ENCODE data around the gene SNED1. TPM values are rescaled to one million over a fixed set of nuclear protein-coding genes. Genes with fewer than 3 reads are reported as not detected.

Gene SNED1
- total and polyA plus RNA-seq, 4 donors = 0.65 to 18.1 (median 2.8) TPM

DNA sequence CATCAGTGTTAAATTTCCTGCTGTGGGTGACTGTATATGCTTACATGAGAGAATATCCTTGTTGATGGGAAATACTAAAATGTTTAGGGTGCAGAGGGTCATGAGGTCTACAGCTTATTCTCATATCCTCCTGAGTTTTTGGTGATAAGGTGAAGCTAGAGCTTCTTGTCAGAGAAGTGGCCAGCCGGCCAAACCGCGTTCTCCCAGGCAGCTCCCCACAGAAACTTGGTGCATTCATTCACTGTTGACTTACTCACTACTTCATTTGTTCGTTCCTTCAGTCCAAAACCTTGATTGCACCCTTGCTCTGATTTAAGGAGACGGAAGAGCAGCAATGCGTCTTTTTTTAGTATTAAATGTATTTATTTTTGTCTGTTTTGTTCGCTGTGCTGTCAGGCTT lies 8.7 kb downstream of the SNED1 start:
- H3K4me1 ChIP-seq (ENCODE audit: control insufficient read depth in 4 of 4, insufficient read depth in 4 of 4, low read length in 3 of 4) = peaks cover 0 to 11% (median 0%) of the 10 kb centered on the region in 4 donors
- no peak overlapping the region for H3K4me3 ChIP-seq (ENCODE audit: low read depth in 1 of 3, low read length in 3 of 3)
- H3K36me3 ChIP-seq (ENCODE audit: control insufficient read depth in 4 of 4, insufficient read depth in 3 of 4, low read depth in 1 of 4, low read length in 3 of 4) = peaks cover 0 to 9% (median 4%) of the 10 kb centered on the region in 4 donors
- TF ChIP-seq NR2F2 (IDR thresholded peaks at IDR 0.05) = no peak
- no peak for TF ChIP-seq TAF1 (conservative IDR thresholded peaks at IDR 0.05)
- no peak for TF ChIP-seq JUND (IDR thresholded peaks at IDR 0.05)
- TF ChIP-seq, protein P1, sequence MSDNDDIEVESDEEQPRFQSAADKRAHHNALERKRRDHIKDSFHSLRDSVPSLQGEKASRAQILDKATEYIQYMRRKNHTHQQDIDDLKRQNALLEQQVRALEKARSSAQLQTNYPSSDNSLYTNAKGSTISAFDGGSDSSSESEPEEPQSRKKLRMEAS (IDR thresholded peaks at IDR 0.05) = no peak
- no peak for TF ChIP-seq RAD21 (IDR thresholded peaks at IDR 0.05)
- no peak for TF ChIP-seq FOXA1 (IDR thresholded peaks at IDR 0.05)
- no peak for TF ChIP-seq RXRA (IDR thresholded peaks at IDR 0.05)
- TF ChIP-seq, protein P2, sequence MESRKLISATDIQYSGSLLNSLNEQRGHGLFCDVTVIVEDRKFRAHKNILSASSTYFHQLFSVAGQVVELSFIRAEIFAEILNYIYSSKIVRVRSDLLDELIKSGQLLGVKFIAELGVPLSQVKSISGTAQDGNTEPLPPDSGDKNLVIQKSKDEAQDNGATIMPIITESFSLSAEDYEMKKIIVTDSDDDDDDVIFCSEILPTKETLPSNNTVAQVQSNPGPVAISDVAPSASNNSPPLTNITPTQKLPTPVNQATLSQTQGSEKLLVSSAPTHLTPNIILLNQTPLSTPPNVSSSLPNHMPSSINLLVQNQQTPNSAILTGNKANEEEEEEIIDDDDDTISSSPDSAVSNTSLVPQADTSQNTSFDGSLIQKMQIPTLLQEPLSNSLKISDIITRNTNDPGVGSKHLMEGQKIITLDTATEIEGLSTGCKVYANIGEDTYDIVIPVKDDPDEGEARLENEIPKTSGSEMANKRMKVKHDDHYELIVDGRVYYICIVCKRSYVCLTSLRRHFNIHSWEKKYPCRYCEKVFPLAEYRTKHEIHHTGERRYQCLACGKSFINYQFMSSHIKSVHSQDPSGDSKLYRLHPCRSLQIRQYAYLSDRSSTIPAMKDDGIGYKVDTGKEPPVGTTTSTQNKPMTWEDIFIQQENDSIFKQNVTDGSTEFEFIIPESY (IDR thresholded peaks at IDR 0.05) = no peak
- no peak for TF ChIP-seq YY1 (IDR thresholded peaks at IDR 0.05)
- TF ChIP-seq HNF4A (conservative IDR thresholded peaks at IDR 0.05) = no peak
- TF ChIP-seq, protein P3, sequence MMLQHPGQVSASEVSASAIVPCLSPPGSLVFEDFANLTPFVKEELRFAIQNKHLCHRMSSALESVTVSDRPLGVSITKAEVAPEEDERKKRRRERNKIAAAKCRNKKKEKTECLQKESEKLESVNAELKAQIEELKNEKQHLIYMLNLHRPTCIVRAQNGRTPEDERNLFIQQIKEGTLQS (IDR thresholded peaks at IDR 0.05) = no peak
- TF ChIP-seq HNF4G (IDR thresholded peaks at IDR 0.05) = no peak
- no peak for TF ChIP-seq SP1 (IDR thresholded peaks at IDR 0.05)
- no peak for TF ChIP-seq EGR1 (IDR thresholded peaks at IDR 0.05; ENCODE audit: low read depth in 2 of 2)
- no peak for TF ChIP-seq FOXA2 (IDR thresholded peaks at IDR 0.05)
- TF ChIP-seq, protein P4, sequence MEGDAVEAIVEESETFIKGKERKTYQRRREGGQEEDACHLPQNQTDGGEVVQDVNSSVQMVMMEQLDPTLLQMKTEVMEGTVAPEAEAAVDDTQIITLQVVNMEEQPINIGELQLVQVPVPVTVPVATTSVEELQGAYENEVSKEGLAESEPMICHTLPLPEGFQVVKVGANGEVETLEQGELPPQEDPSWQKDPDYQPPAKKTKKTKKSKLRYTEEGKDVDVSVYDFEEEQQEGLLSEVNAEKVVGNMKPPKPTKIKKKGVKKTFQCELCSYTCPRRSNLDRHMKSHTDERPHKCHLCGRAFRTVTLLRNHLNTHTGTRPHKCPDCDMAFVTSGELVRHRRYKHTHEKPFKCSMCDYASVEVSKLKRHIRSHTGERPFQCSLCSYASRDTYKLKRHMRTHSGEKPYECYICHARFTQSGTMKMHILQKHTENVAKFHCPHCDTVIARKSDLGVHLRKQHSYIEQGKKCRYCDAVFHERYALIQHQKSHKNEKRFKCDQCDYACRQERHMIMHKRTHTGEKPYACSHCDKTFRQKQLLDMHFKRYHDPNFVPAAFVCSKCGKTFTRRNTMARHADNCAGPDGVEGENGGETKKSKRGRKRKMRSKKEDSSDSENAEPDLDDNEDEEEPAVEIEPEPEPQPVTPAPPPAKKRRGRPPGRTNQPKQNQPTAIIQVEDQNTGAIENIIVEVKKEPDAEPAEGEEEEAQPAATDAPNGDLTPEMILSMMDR (IDR thresholded peaks at IDR 0.05; ENCODE audit: low read depth, low read length, missing input control) = no peak
- no peak overlapping the region for H3K27ac ChIP-seq (ENCODE audit: low read depth in 1 of 2, low read length in 2 of 2)
- H3K9me3 ChIP-seq (ENCODE audit: control insufficient read depth in 4 of 4, low read length in 3 of 4) = peaks cover 5 to 10% (median 8%) of the 10 kb centered on the region in 4 donors
- H3K9ac ChIP-seq (ENCODE audit: low read depth in 1 of 2, low read length in 2 of 2) = no peak overlapping the region
- H3K27me3 ChIP-seq (ENCODE audit: control insufficient read depth in 4 of 4, insufficient read depth in 4 of 4, low read length in 3 of 4) = no peaks in the 10 kb centered on the region
- no peak for DNase-seq (ENCODE audit: low spot score)
- 94% methylated on average over 7 of the region's 7 CpGs for WGBS

DNA sequence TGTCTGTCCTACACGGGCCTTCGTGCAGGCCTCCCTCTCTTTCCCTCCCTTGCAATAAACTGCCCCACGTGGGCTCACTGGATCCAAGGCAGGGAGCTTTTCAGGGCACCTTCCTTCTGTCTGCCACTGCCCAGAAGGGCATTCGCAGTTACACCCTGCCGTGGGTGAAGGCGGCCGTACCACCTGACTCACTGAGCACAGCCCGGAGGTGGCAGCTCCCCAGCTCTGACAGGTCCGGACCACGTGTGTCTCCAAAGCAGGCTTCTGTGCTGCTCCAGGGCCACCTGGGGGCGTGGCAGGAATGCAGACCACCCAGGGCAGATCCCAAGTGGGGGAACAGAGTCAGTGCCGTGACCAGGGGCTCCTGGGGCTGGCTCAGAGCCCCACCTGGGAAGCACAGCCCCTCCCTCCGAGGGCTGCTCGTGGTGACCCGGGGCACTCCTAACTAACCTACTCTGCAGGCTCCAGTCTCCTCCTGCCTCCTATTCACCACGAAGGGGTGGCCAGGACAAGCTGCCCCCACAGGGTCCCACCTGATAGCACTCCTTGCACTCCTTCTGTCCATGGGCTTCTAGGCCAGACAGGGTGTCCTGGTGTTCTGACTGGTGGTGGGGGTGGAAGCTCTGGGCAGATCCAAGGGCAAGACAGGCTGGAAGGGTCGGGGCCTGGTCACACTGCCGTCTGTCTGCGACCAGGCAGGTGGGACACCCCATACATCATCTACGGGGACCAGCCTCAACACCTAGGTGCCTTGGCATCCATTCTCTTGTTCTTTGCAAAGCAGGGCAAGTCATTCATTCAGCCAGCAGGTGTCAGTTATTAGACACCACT lies 9.7 kb downstream of the SNED1 start:
- TF ChIP-seq, protein P4 (IDR thresholded peaks at IDR 0.05; ENCODE audit: low read depth, low read length, missing input control) = no peak
- TF ChIP-seq FOXA2 (IDR thresholded peaks at IDR 0.05) = no peak
- no peak for TF ChIP-seq RXRA (IDR thresholded peaks at IDR 0.05)
- no peak for TF ChIP-seq EGR1 (IDR thresholded peaks at IDR 0.05; ENCODE audit: low read depth in 2 of 2)
- TF ChIP-seq JUND (IDR thresholded peaks at IDR 0.05) = no peak
- no peak for TF ChIP-seq SP1 (IDR thresholded peaks at IDR 0.05)
- TF ChIP-seq, protein P5, sequence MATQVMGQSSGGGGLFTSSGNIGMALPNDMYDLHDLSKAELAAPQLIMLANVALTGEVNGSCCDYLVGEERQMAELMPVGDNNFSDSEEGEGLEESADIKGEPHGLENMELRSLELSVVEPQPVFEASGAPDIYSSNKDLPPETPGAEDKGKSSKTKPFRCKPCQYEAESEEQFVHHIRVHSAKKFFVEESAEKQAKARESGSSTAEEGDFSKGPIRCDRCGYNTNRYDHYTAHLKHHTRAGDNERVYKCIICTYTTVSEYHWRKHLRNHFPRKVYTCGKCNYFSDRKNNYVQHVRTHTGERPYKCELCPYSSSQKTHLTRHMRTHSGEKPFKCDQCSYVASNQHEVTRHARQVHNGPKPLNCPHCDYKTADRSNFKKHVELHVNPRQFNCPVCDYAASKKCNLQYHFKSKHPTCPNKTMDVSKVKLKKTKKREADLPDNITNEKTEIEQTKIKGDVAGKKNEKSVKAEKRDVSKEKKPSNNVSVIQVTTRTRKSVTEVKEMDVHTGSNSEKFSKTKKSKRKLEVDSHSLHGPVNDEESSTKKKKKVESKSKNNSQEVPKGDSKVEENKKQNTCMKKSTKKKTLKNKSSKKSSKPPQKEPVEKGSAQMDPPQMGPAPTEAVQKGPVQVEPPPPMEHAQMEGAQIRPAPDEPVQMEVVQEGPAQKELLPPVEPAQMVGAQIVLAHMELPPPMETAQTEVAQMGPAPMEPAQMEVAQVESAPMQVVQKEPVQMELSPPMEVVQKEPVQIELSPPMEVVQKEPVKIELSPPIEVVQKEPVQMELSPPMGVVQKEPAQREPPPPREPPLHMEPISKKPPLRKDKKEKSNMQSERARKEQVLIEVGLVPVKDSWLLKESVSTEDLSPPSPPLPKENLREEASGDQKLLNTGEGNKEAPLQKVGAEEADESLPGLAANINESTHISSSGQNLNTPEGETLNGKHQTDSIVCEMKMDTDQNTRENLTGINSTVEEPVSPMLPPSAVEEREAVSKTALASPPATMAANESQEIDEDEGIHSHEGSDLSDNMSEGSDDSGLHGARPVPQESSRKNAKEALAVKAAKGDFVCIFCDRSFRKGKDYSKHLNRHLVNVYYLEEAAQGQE (IDR thresholded peaks at IDR 0.05) = no peak
- TF ChIP-seq FOXA1 (IDR thresholded peaks at IDR 0.05) = no peak
- peaks cover 0 to 9% (median 4%) of the 10 kb centered on the region in 4 donors for H3K36me3 ChIP-seq (ENCODE audit: control insufficient read depth in 4 of 4, insufficient read depth in 3 of 4, low read depth in 1 of 4, low read length in 3 of 4)
- 89% methylated on average over 20 of the region's 20 CpGs for WGBS
- no peak overlapping the region for H3K4me3 ChIP-seq (ENCODE audit: low read depth in 1 of 3, low read length in 3 of 3)
- H3K4me1 ChIP-seq (ENCODE audit: control insufficient read depth in 4 of 4, insufficient read depth in 4 of 4, low read length in 3 of 4) = peaks cover 0 to 11% (median 0%) of the 10 kb centered on the region in 4 donors
- H3K27me3 ChIP-seq (ENCODE audit: control insufficient read depth in 4 of 4, insufficient read depth in 4 of 4, low read length in 3 of 4) = no peaks in the 10 kb centered on the region
- no peak overlapping the region for H3K27ac ChIP-seq (ENCODE audit: low read depth in 1 of 2, low read length in 2 of 2)
- no peak overlapping the region for H3K9ac ChIP-seq (ENCODE audit: low read depth in 1 of 2, low read length in 2 of 2)
- peaks cover 5 to 10% (median 8%) of the 10 kb centered on the region in 4 donors for H3K9me3 ChIP-seq (ENCODE audit: control insufficient read depth in 4 of 4, low read length in 3 of 4)
- DNase-seq (ENCODE audit: low spot score) = peak; percentile 32
